Measurements from ENCODE around the gene ZDHHC8. TPM values are rescaled to one million over a fixed set of nuclear protein-coding genes. Genes with fewer than 3 reads are reported as not detected.

ZDHHC8 gene
- total and polyA plus RNA-seq, 2 experiments from 2014 or later: 9.6 to 72.7 TPM

GRCh38 chr22:20131859-20132685, 468 bp downstream of the ZDHHC8 start:
- Histone ChIP-seq H3K36me3 (replicated peaks; ENCODE audit: insufficient read depth, low read depth) (no peaks in the 10 kb centered on the region), H3K9me2 (replicated peaks; ENCODE audit: insufficient read depth) (no peaks in the 10 kb centered on the region), H2AFZ (peak overlapping the region; percentile 20), H3K4me2 (peak overlapping the region; percentile 97), H4K20me1 (ENCODE audit: insufficient read depth, poor library complexity, severe bottlenecking) (peaks cover 32% of the 10 kb centered on the region), H3K27me3 (no peaks in the 10 kb centered on the region), H3K79me2 (peaks cover 52% of the 10 kb centered on the region), H3K4me3 (peak overlapping the region; percentile 75), H3K27ac (no peak overlapping the region), H3K4me1 (ENCODE audit: insufficient read depth) (peaks cover 11% of the 10 kb centered on the region), H3K9me3 (ENCODE audit: low read depth) (no peaks in the 10 kb centered on the region)
- WGBS (ENCODE audit: low lambda C conversion rate, missing lambda C conversion rate): 3% methylated on average over 49 of the region's 72 CpGs
- peak; percentile 35 for DNase-seq (ENCODE audit: low spot score)
- TF ChIP-seq, protein P1, sequence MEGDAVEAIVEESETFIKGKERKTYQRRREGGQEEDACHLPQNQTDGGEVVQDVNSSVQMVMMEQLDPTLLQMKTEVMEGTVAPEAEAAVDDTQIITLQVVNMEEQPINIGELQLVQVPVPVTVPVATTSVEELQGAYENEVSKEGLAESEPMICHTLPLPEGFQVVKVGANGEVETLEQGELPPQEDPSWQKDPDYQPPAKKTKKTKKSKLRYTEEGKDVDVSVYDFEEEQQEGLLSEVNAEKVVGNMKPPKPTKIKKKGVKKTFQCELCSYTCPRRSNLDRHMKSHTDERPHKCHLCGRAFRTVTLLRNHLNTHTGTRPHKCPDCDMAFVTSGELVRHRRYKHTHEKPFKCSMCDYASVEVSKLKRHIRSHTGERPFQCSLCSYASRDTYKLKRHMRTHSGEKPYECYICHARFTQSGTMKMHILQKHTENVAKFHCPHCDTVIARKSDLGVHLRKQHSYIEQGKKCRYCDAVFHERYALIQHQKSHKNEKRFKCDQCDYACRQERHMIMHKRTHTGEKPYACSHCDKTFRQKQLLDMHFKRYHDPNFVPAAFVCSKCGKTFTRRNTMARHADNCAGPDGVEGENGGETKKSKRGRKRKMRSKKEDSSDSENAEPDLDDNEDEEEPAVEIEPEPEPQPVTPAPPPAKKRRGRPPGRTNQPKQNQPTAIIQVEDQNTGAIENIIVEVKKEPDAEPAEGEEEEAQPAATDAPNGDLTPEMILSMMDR (IDR thresholded peaks at IDR 0.05; ENCODE audit: poor library complexity): no peak
- TF ChIP-seq EZH2phosphoT487 (IDR thresholded peaks at IDR 0.05; ENCODE audit: low read depth, severe bottlenecking, unreplicated experiment) (no peak), EZH2 (IDR thresholded peaks at IDR 0.05; ENCODE audit: borderline replicate concordance) (no peak)

- TF ChIP-seq, protein P1 (IDR thresholded peaks at IDR 0.05; ENCODE audit: poor library complexity): no peak
- TF ChIP-seq EZH2phosphoT487 (IDR thresholded peaks at IDR 0.05; ENCODE audit: low read depth, severe bottlenecking, unreplicated experiment) (no peak), EZH2 (IDR thresholded peaks at IDR 0.05; ENCODE audit: borderline replicate concordance) (no peak)
- Histone ChIP-seq H3K4me3 (peak overlapping the region; percentile 75), H3K9me2 (replicated peaks; ENCODE audit: insufficient read depth) (no peaks in the 10 kb centered on the region), H3K79me2 (peaks cover 58% of the 10 kb centered on the region), H4K20me1 (ENCODE audit: insufficient read depth, poor library complexity, severe bottlenecking) (peaks cover 32% of the 10 kb centered on the region), H3K27ac (no peak overlapping the region), H3K9me3 (ENCODE audit: low read depth) (no peaks in the 10 kb centered on the region), H3K36me3 (replicated peaks; ENCODE audit: insufficient read depth, low read depth) (no peaks in the 10 kb centered on the region), H3K27me3 (no peaks in the 10 kb centered on the region), H3K4me2 (peak overlapping the region; percentile 97), H3K4me1 (ENCODE audit: insufficient read depth) (peaks cover 11% of the 10 kb centered on the region), H2AFZ (no peak overlapping the region)
- 87% methylated on average over 16 of the region's 16 CpGs for WGBS (ENCODE audit: low lambda C conversion rate, missing lambda C conversion rate)
- DNase-seq (ENCODE audit: low spot score): no peak
Observed at GRCh38 chr22:20132686-20133246, 1.2 kb downstream of the ZDHHC8 start.

DNA sequence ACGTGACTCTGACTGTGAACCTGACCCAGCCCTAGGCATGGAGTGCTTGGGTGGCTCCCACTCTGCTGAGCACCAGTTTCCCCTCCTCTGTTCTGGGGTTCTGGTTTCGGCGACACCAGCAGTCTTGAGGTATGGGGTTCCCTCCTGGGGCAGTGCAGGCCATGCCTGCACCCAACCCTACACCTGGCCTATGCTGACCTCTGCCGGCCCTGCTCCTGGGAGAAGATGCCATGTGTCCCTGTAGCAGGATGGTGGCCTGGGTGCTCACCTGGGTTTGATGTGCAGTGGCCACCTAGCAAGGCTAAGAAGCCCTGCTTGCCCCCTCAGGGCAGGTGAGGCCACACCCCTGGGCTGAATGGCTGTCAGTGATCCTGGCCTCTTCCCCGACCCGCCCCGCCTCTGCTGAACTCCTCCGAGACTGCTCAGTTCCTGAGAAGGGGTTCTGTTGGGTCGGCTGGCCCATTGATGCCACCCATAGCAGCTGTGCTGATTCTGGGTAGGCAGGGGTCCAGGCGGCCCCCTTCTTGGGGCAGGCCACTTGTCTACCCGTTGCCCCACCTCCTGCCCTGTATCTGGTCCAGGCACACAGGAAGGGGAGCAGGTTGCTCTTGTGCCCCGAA, 2.4 kb downstream of the ZDHHC8 start:
- Histone ChIP-seq H3K9me3 (ENCODE audit: low read depth) (no peaks in the 10 kb centered on the region), H3K4me1 (ENCODE audit: insufficient read depth) (peaks cover 11% of the 10 kb centered on the region), H3K4me3 (no peak overlapping the region), H3K27me3 (no peaks in the 10 kb centered on the region), H3K27ac (no peak overlapping the region), H3K9me2 (replicated peaks; ENCODE audit: insufficient read depth) (no peaks in the 10 kb centered on the region), H3K36me3 (replicated peaks; ENCODE audit: insufficient read depth, low read depth) (no peaks in the 10 kb centered on the region), H3K79me2 (peaks cover 58% of the 10 kb centered on the region), H3K4me2 (peak overlapping the region; percentile 97), H4K20me1 (ENCODE audit: insufficient read depth, poor library complexity, severe bottlenecking) (peaks cover 32% of the 10 kb centered on the region), H2AFZ (no peak overlapping the region)
- whole genome bisulfite sequencing (ENCODE audit: low lambda C conversion rate, missing lambda C conversion rate): 92% methylated on average over 12 of the region's 12 CpGs
- no peak for TF ChIP-seq EZH2 (IDR thresholded peaks at IDR 0.05; ENCODE audit: borderline replicate concordance)
- TF ChIP-seq, protein P1 (IDR thresholded peaks at IDR 0.05; ENCODE audit: poor library complexity): no peak
- no peak for TF ChIP-seq EZH2phosphoT487 (IDR thresholded peaks at IDR 0.05; ENCODE audit: low read depth, severe bottlenecking, unreplicated experiment)
- DNase-seq (ENCODE audit: low spot score): no peak

Data from hepatocyte (in vitro differentiated cells).